ENCODE data around the gene OSCAR.

- TF ChIP-seq EZH2phosphoT487 (IDR thresholded peaks at IDR 0.05; ENCODE audit: low read length) (no peak), CTCF (IDR thresholded peaks at IDR 0.05; ENCODE audit: low read length) (no peak)
Observed at GRCh38 chr19:54121259-54121658, 20.7 kb upstream of the OSCAR start.
